GM21390 (cell line): Measurements from ENCODE around the gene ZDHHC11.
"Not testable (repeated sequence)": the region's sequence is repeated elsewhere in the genome, so short reads cannot be mapped to it uniquely, and the experiment has no call there.

Experiments
- ATAC-seq: cut with Tn5 transposase; IDR thresholded peaks from one replicate; pipeline ENCODE4 v1.9.1; 2021; ENCODE audit not compliant: unreplicated experiment

Gene ZDHHC11

DNA sequence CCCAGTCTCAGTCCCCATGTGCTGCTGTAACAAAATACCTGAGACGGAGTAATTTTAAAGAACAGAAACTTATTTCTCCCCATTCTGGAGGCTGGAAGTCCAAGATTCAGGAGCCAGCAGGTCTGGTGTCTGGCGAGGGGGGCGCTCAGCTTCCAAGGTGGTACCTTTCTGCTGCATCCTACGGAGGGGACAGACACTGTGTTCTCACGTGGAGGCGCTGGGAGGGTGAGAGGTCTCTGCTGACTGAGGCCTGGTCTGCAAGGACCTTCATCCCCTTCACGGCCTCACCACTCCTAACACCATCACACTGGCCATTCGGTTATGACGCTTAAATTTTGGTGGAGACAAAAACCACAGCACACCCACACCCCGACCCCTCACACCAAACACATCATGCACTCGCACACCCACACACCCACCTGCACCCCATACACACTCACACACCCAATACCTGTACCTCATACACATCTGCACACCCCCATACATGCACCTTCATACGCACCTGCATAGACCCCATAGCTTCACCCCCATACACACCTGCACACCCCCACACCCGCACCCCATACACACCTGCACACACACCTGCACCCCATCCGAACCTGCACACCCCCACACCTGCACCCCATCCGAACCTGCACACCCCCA, 9.8 kb upstream of the ZDHHC11 start:
- no peak for ATAC-seq

DNA sequence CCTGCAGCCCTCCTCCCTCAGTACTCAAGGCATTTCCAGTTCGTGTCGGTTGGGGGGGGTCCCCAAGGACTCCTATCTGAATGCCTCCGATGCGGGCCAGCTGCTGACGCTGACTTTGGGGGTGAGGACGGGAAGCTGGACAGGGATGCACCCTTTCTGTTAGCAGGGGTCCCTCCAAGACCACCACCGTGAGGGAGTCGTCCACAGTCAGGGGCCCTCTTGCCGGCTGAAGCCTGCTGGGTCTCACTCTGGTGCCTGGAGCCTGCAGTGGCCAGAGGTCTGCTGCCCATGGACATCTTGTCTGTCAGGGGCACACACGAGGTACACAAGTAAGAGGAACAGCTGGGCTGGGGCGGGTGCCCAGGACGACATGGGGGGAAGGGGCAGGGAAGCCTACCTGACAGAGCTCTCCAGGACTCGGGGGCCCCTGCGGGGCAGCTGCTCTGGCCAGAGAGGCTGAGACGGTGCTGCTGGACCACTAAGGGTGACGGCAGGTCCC, 9.1 kb upstream of the ZDHHC11 start:
- ATAC-seq, result no peak

DNA sequence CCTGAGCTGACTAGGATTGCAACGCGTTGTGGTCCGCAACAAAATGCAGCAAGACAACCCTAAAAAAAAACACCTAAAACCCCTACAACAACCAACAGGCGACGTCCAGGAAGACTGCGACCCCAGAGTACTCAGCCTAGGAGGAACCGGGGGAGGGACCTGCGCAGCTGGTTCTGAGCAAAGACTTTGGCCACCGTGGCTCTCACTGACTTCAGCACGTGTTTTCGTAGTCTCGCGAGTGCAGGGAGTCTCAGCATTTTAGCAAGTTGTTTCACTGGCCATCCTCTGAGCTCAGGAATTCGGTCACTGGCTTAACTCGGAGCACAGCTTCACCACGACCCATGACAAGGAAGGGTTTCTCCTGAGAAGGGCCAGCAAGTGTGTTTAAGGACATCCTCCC, 8.6 kb upstream of the ZDHHC11 start:
- ATAC-seq, result no peak

DNA sequence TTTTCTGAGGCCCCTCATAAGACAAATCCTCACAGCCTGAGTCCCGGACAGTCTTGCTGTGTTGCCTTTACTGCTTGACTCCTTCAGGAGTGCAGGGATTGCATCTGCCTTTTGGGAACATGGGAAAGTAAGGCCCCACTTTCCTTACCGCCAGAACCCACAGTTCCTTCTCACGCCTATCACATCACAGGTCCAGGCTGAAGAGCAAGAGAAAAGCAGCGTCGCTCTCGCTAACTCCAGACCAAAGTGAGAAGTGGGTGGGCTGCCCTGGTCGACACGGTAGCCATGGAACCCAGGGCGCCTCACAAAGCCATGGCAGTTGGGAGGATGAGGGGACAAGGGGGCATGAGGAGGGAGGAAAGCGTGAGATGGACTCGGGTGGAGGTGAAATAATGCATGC, 7.9 kb upstream of the ZDHHC11 start:
- ATAC-seq, result no peak

DNA sequence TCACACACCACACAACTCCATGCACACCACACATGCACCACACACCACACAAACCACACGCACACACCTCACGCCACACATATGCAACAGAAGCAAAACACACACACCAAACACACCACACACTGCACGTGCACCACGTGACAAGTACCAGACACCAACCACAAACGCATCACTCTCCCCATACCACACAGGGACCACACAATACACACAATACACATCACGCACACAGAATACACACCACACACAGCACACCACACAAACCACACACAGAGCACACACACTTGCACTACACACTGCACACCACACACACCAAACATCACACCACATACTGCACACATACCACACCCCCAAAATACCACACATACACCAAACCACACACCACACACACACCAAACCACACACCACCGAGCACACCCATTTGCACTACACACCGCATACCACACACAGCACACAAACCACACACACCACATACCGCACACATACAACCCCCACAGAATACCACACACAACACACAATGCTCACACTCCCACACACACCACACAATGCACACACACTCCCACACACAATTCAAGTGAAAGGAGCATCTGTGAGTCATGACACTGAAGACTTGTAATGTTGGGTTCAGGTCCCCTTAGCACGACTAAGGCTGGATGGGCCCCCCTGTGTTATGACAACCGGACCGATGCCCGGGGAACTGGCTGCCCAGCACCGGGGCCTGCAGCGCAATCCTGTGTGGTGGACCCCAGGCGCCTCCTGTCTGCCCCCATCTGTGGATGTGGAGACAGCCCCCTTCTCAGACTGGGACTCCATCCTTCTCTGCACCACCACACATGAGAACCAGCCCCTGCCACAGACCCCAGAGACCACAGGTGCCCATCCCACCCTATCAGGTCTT, 6.0 kb upstream of the ZDHHC11 start:
- ATAC-seq, result no peak

DNA sequence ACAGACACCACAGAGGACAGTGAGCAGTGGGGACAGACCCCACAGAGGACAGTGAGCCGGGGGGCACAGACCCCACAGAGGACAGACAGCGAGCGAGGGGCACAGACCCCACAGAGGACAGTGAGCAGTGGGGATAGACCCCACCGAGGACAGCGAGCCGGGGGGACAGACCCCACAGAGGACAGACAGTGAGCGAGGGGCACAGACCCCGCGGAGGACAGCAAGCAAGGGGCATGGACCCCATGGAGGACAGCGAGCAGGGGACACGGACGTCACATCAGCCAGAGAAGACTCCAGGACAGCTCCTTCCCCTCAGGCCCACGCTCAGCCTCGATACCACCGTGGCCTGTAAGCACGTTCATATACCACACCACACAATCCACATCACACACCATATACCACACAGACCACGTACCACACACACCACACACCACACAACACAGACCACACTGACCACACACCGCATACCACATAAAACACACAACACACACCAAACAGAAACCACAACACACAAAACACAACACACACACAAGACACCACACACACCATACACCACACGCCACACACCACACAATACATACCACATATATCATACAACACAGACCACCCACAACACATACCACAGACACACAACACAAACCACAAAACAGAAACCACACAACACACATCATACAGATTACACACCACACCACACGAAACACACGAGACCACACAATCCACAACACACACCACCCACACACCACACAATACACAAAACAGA, 5.2 kb upstream of the ZDHHC11 start:
- ATAC-seq, result no peak

DNA sequence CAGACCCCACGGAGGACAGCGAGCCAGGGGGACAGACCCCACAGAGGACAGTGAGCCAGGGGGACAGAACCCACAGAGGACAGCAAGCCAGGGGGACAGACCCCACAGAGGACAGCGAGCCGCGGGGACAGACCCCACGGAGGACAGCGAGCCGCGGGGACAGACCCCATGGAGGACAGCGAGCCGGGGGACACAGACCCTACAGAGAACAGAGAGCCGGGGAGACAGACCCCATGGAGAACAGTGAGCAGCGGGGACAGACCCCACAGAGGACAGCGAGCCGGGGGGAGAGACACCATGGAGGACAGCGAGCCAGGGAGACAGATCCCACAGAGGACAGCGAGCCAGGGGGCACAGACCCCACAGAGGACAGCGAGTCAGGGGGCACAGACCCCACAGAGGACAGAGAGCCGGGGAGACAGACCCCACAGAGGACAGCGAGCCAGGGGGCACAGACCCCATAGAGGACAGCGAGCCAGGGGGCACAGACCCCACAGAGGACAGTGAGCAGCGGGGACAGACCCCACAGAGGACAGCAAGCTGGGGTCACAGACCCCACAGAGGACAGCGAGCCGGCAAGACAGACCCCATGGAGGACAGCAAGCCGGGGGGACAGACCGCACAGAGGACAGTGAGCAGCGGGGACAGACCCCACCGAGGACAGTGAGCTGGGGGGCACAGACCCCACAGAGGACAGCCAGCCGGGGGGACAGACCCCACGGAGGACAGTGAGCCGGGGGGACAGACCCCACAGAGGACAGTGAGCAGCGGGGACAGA, 4.4 kb upstream of the ZDHHC11 start:
- no peak for ATAC-seq

DNA sequence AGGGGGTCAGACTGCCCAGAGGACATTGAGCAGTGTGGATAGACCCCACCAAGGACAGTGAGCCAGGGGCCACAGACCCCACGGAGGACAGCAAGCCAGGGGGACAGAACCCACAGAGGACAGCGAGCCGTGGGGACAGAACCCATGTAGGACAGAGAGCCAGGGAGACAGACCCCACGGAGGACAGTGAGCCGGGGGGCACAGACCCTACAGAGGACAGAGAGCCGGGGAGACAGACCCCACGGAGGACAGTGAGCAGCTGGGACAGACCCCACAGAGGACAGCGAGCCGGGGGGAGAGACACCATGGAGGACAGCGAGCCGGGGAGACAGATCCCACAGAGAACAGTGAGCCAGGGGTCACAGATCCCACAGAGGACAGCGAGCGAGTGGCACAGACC, 3.4 kb upstream of the ZDHHC11 start:
- no peak for ATAC-seq

DNA sequence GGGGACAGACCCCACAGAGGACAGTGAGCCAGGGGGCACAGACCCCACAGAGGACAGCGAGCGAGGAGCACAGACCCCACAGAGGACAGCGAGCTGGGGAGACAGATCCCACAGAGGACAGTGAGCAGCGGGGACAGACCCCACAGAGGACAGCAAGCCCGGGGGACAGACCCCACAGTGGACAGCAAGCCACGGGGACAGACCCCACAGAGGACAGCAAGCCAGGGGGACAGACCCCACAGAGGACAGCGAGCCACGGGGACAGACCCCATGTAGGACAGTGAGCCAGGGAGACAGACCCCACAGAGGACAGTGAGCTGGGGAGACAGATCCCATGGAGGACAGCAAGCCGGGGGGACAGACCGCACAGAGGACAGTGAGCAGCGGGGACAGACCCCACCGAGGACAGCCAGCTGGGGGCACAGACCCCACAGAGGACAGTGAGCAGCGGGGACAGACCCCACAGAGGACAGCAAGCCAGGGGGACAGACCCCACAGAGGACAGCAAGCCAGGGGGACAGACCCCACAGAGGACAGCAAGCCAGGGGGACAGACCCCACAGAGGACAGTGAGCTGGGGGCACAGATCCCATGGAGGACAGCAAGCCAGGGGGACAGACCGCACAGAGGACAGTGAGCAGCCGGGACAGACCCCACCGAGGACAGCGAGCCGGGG, 2.8 kb upstream of the ZDHHC11 start:
- not testable (repeated sequence) for ATAC-seq

DNA sequence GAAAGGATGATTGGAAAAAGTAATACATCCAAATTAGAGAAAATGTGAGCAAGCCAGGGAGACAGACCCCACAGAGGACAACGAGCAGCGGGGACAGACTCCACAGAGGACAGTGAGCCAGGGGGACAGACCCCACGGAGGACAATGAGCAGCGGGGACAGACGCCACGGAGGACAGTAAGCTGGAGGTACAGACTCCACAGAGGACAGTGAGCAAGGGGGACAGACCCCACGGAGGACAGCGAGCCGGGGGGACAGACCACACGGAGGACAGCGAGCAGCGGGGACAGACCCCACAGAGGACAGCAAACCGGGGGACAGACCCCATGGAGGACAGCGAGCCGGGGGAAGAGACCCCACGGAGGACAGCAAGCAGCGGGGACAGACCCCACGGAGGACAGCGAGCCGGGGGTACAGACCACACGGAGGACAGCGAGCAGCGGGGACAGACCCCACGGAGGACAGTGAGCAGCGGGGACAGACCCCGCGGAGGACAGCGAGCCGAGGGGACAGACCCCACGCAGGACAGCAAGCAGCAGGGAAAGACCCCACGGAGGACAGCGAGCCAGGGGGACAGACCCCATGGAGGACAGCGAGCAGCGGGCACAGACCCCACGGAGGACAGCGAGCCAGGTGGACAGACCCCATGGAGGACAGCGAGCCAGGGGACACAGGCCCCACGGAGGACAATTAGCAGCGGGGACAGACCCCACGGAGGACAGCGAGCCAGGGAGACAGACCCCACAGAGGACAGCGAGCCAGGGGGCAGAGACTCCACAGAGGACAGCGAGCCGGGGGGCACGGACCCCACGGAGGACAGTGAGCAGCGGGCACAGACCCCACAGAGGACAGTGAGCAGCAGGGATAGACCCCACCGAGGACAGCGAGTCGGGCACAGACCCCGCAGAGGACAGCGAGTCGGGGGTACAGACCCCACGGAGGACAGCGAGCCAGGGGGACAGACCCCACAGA, 1.9 kb upstream of the ZDHHC11 start:
- ATAC-seq, result no peak

DNA sequence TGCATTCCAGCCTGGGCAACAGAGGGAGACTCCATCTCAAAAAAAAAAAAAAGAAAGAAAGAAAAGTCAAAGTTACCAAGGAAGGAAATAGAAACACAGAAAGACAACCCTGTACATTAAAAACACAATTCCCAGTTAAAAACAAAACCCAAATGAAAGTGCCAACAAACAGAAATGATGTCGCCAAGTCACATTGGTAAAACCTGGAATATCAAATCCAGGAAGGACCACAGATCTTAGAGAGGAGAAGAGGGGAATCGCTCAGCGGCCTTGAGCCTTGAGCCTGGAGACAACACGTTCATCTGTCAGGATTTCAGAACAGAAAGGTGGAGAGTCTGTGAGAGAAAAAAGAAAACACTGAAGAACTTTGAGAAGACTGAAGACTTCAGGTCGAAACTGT, 1.2 kb upstream of the ZDHHC11 start:
- no peak for ATAC-seq

DNA sequence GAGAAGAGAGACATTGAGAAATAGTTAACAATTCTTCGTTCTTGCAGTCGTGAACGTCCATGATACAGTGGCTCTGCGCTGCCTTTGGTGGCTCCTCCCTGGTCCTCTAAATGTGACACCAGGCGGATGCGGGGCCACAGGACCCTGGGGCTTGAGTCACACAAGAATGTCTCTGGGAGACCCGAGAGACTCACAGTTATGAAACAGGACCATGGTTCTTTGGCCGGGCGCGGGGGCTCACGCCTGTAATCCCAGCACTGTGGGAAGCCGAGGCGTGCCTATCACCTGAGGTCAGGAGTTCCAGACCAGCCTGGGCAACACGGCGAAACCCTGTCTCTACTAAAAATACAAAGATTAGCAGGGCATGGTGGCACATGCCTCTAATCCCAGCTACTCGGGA, 767 bp upstream of the ZDHHC11 start:
- no peak for ATAC-seq

DNA sequence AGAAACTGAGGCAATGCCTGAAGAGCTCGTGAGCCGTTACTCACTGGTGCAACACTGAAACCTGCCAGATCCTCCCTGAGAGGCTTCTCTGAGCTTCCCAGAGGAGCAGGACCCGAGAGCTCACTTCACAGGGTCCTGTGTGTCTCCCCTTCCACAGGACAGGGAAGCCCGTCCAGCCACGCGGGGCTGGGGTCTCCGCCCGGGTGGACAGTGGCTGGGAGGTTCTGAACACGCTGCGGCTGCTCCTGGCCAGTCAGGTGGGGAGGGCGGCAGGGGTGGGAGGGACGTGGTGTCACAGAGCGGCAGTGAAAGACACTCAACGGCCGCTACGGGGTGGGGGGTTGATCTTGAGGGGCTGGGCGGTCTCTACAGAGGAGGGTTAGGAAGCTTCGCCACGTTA, 290 bp upstream of the ZDHHC11 start:
- no peak for ATAC-seq

DNA sequence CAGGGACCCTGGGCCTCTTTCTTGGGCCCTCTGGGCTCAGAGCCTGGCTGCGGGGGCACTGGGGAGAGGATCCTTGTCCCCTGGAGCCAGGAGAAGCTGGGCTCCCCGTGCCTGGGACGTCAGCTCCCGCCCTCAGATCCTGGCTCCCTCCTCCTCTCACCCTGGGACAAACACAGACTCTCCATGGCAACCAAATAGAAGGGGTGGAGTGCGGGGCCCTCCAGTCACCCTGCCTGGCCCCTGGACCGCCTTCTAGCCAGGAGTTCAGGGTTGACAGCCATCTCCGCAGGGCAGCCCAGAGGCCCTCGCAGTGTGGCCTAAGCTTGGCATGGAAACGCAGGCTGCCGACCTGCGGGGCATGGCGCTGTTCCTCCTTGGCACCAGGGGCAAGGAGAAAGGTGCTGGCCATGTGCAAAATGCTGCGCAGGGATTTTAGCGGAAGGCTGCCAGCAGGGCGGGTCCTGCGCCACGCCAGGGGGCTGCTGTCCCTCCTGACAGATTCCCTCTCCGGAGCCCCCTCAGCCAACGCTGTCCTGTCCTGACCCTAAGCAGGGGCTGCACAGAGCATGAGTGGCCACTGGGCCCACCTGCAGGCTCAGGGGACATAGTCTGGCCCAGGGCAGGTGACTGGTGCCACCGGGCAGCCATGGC, 1.0 kb downstream of the ZDHHC11 start:
- no peak for ATAC-seq

DNA sequence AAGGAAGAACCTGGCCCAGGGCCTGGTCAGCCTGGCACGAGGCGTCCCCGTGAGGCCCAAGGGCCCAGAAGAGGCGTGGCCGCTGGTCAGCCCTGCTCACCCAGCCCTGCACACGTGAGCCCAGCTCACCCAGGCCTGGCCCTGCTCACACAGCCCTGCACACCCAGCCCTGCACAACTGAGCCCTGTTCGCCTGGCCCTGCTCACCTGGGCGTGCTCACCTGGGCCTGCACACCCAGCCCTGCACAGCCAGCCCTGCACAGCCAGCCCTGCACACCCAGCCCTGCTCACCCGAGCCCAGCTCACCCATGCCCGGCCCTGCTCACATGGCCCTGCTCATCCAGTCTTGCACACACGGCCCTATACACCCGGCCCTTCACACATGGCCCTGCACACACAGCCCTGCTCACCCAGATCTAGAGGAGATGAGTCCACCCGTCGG, 2.1 kb downstream of the ZDHHC11 start:
- no peak for ATAC-seq

DNA sequence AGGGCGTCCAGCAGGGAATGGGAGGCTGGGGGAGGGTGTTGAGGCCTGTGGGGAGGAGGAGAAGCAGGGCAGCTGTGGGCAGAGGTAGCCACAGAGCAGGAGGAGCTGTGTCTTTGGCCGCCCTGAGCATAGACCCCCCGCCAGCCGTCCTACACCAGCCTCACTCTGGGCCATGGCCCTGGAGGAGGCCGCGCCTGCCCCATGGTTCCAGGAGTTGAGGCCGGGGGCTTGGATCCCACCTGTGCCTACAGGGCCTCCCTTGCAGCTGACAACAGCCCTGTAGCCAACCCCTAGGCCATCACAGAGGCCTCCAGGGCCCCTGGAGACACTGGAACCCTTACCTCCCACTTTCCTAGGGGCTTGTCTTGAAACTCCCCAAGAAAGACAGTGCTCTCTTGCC, 3.0 kb downstream of the ZDHHC11 start:
- ATAC-seq, result not testable (repeated sequence)

DNA sequence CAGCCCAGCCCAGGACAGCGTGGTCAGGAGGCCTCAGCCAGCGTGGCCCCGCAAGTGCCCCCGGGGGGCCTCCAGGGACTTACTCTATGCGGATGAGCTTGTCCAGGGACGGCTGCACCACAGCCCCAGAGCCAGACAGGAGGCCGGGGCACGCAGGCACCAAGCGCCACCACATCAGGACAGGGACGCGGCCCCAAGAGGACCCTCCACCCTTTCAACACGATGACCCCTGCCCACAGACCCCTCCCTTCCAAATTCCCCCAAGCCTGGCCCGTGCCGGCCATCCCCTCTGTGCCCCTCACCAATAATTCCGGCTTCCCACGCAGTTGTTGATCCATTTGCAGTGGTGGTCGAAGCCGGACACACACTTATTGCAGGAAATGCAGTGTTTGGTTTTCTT, 3.6 kb downstream of the ZDHHC11 start:
- ATAC-seq, result not testable (repeated sequence)

DNA sequence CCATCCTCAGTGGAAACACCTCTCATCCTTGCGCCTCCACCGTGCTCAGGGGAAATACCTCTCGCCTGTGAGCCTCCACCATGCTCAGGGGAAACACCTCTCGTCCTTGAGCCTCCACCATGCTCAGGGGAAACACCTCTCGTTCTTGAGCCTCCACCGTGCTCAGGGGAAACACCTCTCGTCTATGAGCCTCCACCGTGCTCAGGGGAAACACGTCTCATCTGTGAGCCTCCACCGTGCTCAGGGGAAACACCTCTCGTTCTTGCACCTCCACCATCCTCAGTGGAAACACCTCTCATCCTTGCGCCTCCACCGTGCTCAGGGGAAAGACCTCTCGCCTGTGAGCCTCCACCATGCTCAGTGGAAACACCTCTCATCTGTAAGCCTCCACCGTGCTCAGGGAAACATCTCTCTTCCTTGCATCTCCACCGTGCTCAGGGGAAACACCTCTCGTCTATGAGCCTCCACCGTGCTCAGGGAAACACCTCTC, 4.1 kb downstream of the ZDHHC11 start:
- ATAC-seq, result not testable (repeated sequence)
